Mesothelial cell of epicardium (in vitro differentiated cells): ENCODE data around the gene EXOG. TPM values are rescaled to one million over a fixed set of nuclear protein-coding genes. Genes with fewer than 3 reads are reported as not detected.
"Not testable (repeated sequence)": the region's sequence is repeated elsewhere in the genome, so short reads cannot be mapped to it uniquely, and the experiment has no call there.

Source experiments
- DNase-seq, 2 experiments: peaks; one replicate each; pipeline ENCODE4 v3.0.0; 2021; ENCODE audit warnings: low spot score in 2 of 2; ENCODE audit not compliant: unreplicated experiment in 2 of 2
- H3K27ac Mint-ChIP-seq: 2 replicates; pipeline ENCODE4 v1.8.0; 2021; ENCODE audit warnings: mixed read lengths
- H3K27me3 Mint-ChIP-seq: 2 replicates; pipeline ENCODE4 v1.8.0; 2021; ENCODE audit warnings: low read depth, mixed read lengths
- H3K36me3 Mint-ChIP-seq: 2 replicates; pipeline ENCODE4 v1.8.0; 2021; ENCODE audit warnings: mixed read lengths
- H3K4me1 Mint-ChIP-seq: 2 replicates; pipeline ENCODE4 v1.8.0; 2021; ENCODE audit warnings: mixed read lengths
- H3K4me3 Mint-ChIP-seq: 2 replicates; pipeline ENCODE4 v1.8.0; 2021; ENCODE audit warnings: mild to moderate bottlenecking, moderate library complexity, mixed read lengths
- H3K9me3 Mint-ChIP-seq: 2 replicates; pipeline ENCODE4 v1.8.0; 2021; ENCODE audit warnings: mixed read lengths
- total RNA-seq: library from RNA; stranded (reverse); gene quantifications from 3 replicates; pipeline ENCODE4 v1.2.1, GENCODE V29; 2021
- TF ChIP-seq, protein P1 (sequence below): fragments of 200-600 bp; sonication (generic); IDR thresholded peaks from one replicate; pipeline ENCODE4 v1.5.0; 2021; ENCODE audit warnings: antibody characterized with exemption; ENCODE audit not compliant: unreplicated experiment

EXOG gene
- total RNA-seq, 1 donor from 2014 or later, result 19.5 TPM

- TF ChIP-seq, protein P1, sequence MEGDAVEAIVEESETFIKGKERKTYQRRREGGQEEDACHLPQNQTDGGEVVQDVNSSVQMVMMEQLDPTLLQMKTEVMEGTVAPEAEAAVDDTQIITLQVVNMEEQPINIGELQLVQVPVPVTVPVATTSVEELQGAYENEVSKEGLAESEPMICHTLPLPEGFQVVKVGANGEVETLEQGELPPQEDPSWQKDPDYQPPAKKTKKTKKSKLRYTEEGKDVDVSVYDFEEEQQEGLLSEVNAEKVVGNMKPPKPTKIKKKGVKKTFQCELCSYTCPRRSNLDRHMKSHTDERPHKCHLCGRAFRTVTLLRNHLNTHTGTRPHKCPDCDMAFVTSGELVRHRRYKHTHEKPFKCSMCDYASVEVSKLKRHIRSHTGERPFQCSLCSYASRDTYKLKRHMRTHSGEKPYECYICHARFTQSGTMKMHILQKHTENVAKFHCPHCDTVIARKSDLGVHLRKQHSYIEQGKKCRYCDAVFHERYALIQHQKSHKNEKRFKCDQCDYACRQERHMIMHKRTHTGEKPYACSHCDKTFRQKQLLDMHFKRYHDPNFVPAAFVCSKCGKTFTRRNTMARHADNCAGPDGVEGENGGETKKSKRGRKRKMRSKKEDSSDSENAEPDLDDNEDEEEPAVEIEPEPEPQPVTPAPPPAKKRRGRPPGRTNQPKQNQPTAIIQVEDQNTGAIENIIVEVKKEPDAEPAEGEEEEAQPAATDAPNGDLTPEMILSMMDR, result no peak
- H3K27ac Mint-ChIP-seq, result no peak overlapping the region
- no peaks in the 10 kb centered on the region for H3K4me1 Mint-ChIP-seq
- H3K36me3 Mint-ChIP-seq, result no peaks in the 10 kb centered on the region
- no peak for DNase-seq
- no peak overlapping the region for H3K4me3 Mint-ChIP-seq
- no peaks in the 10 kb centered on the region for H3K27me3 Mint-ChIP-seq
- H3K9me3 Mint-ChIP-seq, result no peaks in the 10 kb centered on the region
These were observed 69.4 kb downstream of the EXOG start for GRCh38 chr3:38565339-38566214.

DNA sequence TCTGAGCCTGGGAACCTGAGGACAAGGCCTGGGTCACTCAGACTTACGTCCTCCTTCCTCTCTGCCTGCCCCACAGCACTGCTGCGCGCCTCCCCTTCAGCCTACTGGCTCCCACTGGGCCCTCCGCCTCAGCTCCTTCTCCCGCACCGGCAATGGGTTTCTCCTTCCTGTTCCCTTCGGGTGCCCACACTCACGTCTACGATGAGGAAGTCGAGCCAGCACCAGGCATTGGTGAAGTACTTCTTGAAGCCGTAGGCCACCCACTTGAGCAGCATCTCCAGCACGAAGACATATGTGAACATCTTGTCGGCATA lies 70.0 kb downstream of the EXOG start:
- Mint-ChIP-seq H3K4me3 (no peak overlapping the region), H3K27me3 (no peaks in the 10 kb centered on the region), H3K36me3 (no peaks in the 10 kb centered on the region), H3K4me1 (no peaks in the 10 kb centered on the region), H3K9me3 (peaks cover 4% of the 10 kb centered on the region), H3K27ac (no peak overlapping the region)
- TF ChIP-seq, protein P1, result no peak
- no peak for DNase-seq

DNA sequence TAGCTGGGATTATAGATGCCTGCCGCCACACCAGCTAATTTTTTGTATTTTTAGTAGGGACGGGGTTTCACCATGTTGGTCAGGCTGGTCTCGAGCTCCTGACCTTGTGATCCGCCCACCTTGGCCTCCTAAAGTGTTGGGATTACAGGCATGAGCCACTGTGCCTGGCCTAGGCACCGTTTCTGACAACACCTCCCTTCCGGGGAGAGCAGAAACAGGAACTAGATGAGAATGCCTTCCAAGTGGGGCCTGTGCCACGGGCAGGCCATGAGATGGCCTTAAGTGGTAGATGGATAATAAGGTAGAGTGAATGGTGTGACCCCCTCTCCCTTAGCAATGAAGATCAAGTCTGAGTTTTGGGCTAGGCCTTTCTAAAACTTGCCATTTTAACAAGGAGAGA lies 70.7 kb downstream of the EXOG start:
- H3K9me3 Mint-ChIP-seq, H3K27me3 Mint-ChIP-seq, H3K4me3 Mint-ChIP-seq, H3K27ac Mint-ChIP-seq, H3K36me3 Mint-ChIP-seq, H3K4me1 Mint-ChIP-seq: not testable (repeated sequence)
- DNase-seq, result peak in 1 of 2 experiments; percentile 25

DNA sequence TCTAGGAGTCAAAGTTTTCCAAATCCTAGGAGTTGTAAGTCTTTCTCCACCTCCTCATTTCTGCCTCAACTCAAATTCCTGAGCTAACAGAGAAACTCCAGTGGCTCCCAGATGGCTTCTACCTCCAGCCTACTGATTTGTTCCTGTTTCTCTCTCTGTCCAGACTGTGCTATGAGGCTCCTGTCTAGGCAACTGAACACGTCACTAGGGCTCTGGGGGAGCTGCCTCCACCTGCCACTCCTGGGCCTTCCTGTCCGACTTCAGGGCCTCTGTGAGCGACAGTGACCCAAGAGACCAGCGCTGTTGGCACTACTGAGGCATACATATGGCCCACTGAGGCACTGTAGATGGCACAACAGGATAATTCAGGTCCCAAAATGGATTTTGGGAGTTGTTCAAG lies 71.4 kb downstream of the EXOG start:
- H3K27me3 Mint-ChIP-seq, result no peaks in the 10 kb centered on the region
- H3K27ac Mint-ChIP-seq, result no peak overlapping the region
- H3K4me1 Mint-ChIP-seq, result no peaks in the 10 kb centered on the region
- no peaks in the 10 kb centered on the region for H3K36me3 Mint-ChIP-seq
- peak in 1 of 2 experiments; percentile 16 for DNase-seq
- no peak overlapping the region for H3K4me3 Mint-ChIP-seq
- TF ChIP-seq, protein P1, result no peak
- H3K9me3 Mint-ChIP-seq, result peaks cover 4% of the 10 kb centered on the region

DNA sequence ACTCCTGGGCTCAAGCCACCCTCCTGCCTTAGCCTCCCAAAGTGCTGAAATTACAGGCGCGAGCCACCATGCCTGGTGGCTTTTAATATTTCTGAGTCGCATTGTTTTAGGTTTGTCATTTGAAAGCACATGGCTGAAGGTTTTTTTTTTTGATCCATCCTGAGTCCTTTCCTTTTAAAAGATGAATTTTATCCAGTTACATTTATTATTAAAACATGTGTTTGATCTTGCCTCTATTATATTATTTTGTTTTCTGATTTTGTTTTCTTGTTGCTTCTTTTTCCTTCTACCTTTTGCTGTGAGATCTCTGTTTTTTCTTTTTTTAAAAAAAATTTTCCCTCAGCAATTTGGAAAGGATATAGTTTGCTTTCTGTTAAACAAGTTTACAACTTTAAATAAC lies 77.0 kb downstream of the EXOG start:
- H3K4me1 Mint-ChIP-seq, result no peaks in the 10 kb centered on the region
- H3K36me3 Mint-ChIP-seq, result no peaks in the 10 kb centered on the region
- H3K27me3 Mint-ChIP-seq, result peaks cover 3% of the 10 kb centered on the region
- no peak for DNase-seq
- peaks cover 9% of the 10 kb centered on the region for H3K9me3 Mint-ChIP-seq
- no peak overlapping the region for H3K27ac Mint-ChIP-seq
- TF ChIP-seq, protein P1, result no peak
- no peak overlapping the region for H3K4me3 Mint-ChIP-seq

DNA sequence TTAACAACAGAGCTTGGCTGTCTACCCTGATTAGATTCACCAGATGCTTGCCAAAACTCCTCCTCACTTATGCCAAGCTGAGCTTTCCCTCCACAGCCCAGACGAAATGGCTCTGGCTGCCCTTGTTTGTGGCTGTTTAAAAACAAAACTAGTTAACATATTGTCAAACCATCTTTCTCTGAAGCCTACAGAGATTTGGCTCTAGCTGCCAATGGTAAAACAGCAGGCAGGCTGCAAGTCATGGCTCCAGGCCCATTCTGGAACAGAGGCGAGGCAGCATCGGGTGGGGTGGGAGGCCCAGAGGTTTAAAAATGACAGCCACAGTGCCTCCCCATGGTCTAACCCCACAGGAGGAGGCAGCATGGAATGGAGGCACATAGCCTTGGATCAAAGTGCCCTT lies 77.4 kb downstream of the EXOG start:
- peaks cover 4% of the 10 kb centered on the region for H3K27me3 Mint-ChIP-seq
- no peaks in the 10 kb centered on the region for H3K4me1 Mint-ChIP-seq
- no peaks in the 10 kb centered on the region for H3K36me3 Mint-ChIP-seq
- DNase-seq, result peak in 1 of 2 experiments; percentile 22
- H3K27ac Mint-ChIP-seq, result no peak overlapping the region
- peaks cover 9% of the 10 kb centered on the region for H3K9me3 Mint-ChIP-seq
- TF ChIP-seq, protein P1, result no peak
- H3K4me3 Mint-ChIP-seq, result no peak overlapping the region
